ENCODE measurements around the gene RBFA. TPM values are rescaled to one million over a fixed set of nuclear protein-coding genes. Genes with fewer than 3 reads are reported as not detected.

The RBFA gene
- total and polyA plus RNA-seq, 2 of the 13 experiments (the other 11 are each of a cell fraction or from before 2014, with no cell fraction given) = 29.7 to 42.4 TPM

DNA sequence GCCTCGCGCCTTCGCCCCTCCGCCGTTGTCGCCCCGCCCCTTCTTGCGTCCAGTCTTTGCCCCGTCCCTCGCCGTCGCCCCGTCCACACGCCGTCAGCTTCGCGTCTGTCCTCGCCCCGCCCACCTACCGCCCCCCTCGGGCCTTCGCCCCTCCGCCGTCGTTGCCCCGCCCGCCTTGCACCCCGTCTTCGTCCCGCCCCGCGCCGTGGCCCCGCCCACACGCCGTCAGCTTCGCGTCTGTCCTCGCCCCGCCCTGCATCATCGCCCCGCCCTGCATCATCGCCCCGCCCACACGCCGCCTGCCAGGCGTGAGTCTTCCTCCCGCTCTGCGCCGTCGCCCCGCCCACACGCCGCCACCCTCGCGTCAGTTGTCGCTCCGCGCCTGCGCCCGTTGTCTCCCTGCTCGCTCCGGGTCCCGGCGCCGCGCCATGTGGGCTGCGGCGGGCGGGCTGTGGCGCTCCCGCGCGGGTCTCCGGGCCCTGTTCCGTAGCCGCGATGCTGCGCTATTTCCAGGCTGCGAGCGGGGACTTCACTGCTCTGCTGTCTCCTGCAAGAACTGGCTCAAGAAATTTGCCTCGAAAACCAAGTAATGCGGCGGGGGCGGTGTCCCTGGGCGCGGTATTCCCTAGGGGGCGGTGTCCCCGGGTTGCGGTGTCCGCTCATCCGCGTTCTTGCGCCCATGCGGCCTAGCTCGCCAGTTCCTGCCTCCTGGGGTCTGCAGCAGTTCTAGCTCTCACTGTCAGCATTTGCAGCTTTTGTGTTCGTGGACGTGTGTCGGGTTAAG, at the start of gene RBFA (continued):
- TF ChIP-seq ZNF556 (CRISPR knock-in tag; IDR thresholded peaks at IDR 0.05; ENCODE audit: borderline replicate concordance) (0 out of 2 replicates have a peak, but pooled peaks have one; percentile 61), NFYC (CRISPR knock-in tag; IDR thresholded peaks at IDR 0.05) (no peak), GZF1 (CRISPR knock-in tag; IDR thresholded peaks at IDR 0.05) (no peak), RBFOX2 (IDR thresholded peaks at IDR 0.05; ENCODE audit: low read depth, low read length) (peak; percentile 95), CENPT (CRISPR knock-in tag; IDR thresholded peaks at IDR 0.05; ENCODE audit: low read depth) (no peak; the same call in 1 of the 2 replicates), ZNF652 (CRISPR knock-in tag; IDR thresholded peaks at IDR 0.05; ENCODE audit: borderline replicate concordance, low read depth) (no peak), PRMT3 (CRISPR knock-in tag; IDR thresholded peaks at IDR 0.05; ENCODE audit: borderline replicate concordance, low read depth) (peak; percentile 77; the same call in 1 of the 2 replicates), TCF7L2 (IDR thresholded peaks at IDR 0.05; ENCODE audit: low read depth, low read length) (no peak), ZNF878 (CRISPR knock-in tag; IDR thresholded peaks at IDR 0.05) (peak; percentile 78)
- TF ChIP-seq, protein P1, sequence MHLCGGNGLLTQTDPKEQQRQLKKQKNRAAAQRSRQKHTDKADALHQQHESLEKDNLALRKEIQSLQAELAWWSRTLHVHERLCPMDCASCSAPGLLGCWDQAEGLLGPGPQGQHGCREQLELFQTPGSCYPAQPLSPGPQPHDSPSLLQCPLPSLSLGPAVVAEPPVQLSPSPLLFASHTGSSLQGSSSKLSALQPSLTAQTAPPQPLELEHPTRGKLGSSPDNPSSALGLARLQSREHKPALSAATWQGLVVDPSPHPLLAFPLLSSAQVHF (CRISPR knock-in tag; IDR thresholded peaks at IDR 0.05) = peak; percentile 5; the same call in 1 of the 2 replicates
- TF ChIP-seq, protein P2, sequence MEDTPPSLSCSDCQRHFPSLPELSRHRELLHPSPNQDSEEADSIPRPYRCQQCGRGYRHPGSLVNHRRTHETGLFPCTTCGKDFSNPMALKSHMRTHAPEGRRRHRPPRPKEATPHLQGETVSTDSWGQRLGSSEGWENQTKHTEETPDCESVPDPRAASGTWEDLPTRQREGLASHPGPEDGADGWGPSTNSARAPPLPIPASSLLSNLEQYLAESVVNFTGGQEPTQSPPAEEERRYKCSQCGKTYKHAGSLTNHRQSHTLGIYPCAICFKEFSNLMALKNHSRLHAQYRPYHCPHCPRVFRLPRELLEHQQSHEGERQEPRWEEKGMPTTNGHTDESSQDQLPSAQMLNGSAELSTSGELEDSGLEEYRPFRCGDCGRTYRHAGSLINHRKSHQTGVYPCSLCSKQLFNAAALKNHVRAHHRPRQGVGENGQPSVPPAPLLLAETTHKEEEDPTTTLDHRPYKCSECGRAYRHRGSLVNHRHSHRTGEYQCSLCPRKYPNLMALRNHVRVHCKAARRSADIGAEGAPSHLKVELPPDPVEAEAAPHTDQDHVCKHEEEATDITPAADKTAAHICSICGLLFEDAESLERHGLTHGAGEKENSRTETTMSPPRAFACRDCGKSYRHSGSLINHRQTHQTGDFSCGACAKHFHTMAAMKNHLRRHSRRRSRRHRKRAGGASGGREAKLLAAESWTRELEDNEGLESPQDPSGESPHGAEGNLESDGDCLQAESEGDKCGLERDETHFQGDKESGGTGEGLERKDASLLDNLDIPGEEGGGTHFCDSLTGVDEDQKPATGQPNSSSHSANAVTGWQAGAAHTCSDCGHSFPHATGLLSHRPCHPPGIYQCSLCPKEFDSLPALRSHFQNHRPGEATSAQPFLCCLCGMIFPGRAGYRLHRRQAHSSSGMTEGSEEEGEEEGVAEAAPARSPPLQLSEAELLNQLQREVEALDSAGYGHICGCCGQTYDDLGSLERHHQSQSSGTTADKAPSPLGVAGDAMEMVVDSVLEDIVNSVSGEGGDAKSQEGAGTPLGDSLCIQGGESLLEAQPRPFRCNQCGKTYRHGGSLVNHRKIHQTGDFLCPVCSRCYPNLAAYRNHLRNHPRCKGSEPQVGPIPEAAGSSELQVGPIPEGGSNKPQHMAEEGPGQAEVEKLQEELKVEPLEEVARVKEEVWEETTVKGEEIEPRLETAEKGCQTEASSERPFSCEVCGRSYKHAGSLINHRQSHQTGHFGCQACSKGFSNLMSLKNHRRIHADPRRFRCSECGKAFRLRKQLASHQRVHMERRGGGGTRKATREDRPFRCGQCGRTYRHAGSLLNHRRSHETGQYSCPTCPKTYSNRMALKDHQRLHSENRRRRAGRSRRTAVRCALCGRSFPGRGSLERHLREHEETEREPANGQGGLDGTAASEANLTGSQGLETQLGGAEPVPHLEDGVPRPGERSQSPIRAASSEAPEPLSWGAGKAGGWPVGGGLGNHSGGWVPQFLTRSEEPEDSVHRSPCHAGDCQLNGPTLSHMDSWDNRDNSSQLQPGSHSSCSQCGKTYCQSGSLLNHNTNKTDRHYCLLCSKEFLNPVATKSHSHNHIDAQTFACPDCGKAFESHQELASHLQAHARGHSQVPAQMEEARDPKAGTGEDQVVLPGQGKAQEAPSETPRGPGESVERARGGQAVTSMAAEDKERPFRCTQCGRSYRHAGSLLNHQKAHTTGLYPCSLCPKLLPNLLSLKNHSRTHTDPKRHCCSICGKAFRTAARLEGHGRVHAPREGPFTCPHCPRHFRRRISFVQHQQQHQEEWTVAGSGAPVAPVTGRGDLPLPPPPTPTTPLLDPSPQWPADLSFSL (CRISPR knock-in tag; IDR thresholded peaks at IDR 0.05) = no peak
- TF ChIP-seq, protein P3, sequence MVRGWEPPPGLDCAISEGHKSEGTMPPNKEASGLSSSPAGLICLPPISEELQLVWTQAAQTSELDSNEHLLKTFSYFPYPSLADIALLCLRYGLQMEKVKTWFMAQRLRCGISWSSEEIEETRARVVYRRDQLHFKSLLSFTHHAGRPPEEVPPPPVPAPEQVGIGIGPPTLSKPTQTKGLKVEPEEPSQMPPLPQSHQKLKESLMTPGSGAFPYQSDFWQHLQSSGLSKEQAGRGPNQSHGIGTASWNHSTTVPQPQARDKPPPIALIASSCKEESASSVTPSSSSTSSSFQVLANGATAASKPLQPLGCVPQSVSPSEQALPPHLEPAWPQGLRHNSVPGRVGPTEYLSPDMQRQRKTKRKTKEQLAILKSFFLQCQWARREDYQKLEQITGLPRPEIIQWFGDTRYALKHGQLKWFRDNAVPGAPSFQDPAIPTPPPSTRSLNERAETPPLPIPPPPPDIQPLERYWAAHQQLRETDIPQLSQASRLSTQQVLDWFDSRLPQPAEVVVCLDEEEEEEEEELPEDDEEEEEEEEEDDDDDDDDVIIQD (CRISPR knock-in tag; IDR thresholded peaks at IDR 0.05; ENCODE audit: low read depth) = no peak
- TF ChIP-seq, protein P4, sequence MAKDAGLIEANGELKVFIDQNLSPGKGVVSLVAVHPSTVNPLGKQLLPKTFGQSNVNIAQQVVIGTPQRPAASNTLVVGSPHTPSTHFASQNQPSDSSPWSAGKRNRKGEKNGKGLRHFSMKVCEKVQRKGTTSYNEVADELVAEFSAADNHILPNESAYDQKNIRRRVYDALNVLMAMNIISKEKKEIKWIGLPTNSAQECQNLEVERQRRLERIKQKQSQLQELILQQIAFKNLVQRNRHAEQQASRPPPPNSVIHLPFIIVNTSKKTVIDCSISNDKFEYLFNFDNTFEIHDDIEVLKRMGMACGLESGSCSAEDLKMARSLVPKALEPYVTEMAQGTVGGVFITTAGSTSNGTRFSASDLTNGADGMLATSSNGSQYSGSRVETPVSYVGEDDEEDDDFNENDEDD (CRISPR knock-in tag; IDR thresholded peaks at IDR 0.05; ENCODE audit: borderline replicate concordance) = peak; percentile 81; the same call in 1 of the 2 replicates
- TF ChIP-seq, protein P5, sequence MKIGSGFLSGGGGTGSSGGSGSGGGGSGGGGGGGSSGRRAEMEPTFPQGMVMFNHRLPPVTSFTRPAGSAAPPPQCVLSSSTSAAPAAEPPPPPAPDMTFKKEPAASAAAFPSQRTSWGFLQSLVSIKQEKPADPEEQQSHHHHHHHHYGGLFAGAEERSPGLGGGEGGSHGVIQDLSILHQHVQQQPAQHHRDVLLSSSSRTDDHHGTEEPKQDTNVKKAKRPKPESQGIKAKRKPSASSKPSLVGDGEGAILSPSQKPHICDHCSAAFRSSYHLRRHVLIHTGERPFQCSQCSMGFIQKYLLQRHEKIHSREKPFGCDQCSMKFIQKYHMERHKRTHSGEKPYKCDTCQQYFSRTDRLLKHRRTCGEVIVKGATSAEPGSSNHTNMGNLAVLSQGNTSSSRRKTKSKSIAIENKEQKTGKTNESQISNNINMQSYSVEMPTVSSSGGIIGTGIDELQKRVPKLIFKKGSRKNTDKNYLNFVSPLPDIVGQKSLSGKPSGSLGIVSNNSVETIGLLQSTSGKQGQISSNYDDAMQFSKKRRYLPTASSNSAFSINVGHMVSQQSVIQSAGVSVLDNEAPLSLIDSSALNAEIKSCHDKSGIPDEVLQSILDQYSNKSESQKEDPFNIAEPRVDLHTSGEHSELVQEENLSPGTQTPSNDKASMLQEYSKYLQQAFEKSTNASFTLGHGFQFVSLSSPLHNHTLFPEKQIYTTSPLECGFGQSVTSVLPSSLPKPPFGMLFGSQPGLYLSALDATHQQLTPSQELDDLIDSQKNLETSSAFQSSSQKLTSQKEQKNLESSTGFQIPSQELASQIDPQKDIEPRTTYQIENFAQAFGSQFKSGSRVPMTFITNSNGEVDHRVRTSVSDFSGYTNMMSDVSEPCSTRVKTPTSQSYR (CRISPR knock-in tag; IDR thresholded peaks at IDR 0.05; ENCODE audit: borderline replicate concordance) = no peak

Measured in HepG2 (cell line).